HepG2 (cell line): Measurements from ENCODE around the gene MIF4GD. TPM values are rescaled to one million over a fixed set of nuclear protein-coding genes. Genes with fewer than 3 reads are reported as not detected.
A peak's percentile ranks its signal among the peaks of the same experiment; 100 is the strongest.

Experiments
- CHD4 ChIP-seq: fragments of 200-600 bp; sonication (generic); IDR thresholded peaks from 2 replicates; pipeline ENCODE4 v1.7.0; 2017; ENCODE audit warnings: mild to moderate bottlenecking, low read length, borderline replicate concordance
- DNMT3B ChIP-seq: conservative IDR thresholded peaks from 2 replicates; pipeline ENCODE4 v1.6.1; 2016; ENCODE audit warnings: missing biosample characterization, control low read depth
- HOXA5 ChIP-seq: sonication (generic); formaldehyde crosslinking; IDR thresholded peaks from 2 replicates; pipeline ENCODE4 v1.4.0; 2020; ENCODE audit warnings: missing genetic modification reagents
- IKZF5 ChIP-seq: IDR thresholded peaks from 2 replicates; pipeline ENCODE4 v1.6.1; 2018; ENCODE audit warnings: missing genetic modification reagents, mild to moderate bottlenecking, missing compliant biosample characterization
- IRF2 ChIP-seq: IDR thresholded peaks from 2 replicates; pipeline ENCODE4 v1.6.1; 2018; ENCODE audit warnings: missing genetic modification reagents, missing compliant biosample characterization
- MAFK ChIP-seq, 2 experiments: IDR thresholded peaks in 1 of 2; conservative IDR thresholded peaks in 1 of 2; 2 replicates each; pipeline ENCODE4 v1.6.1; 2011; ENCODE audit warnings: improper control_type of control experiment in 2 of 2, low read length in 2 of 2
- NFE2L1 ChIP-seq: sonication (generic); formaldehyde crosslinking; IDR thresholded peaks from 2 replicates; pipeline ENCODE4 v1.4.0; 2020; ENCODE audit warnings: missing genetic modification reagents, mild to moderate bottlenecking, borderline replicate concordance
- PHF20 ChIP-seq: sonication (generic); formaldehyde crosslinking; IDR thresholded peaks from 2 replicates; pipeline ENCODE4 v1.5.0; 2020; ENCODE audit warnings: mild to moderate bottlenecking, missing genetic modification reagents
- REPIN1 ChIP-seq: sonication (generic); formaldehyde crosslinking; IDR thresholded peaks from 2 replicates; pipeline ENCODE4 v1.8.0; 2022; ENCODE audit warnings: missing genetic modification reagents, low read depth, mild to moderate bottlenecking, borderline replicate concordance
- SOX5 ChIP-seq: IDR thresholded peaks from 2 replicates; pipeline ENCODE4 v1.6.1; 2016; ENCODE audit warnings: borderline replicate concordance
- SRSF4 ChIP-seq: fragments of 200-400 bp; formaldehyde crosslinking; IDR thresholded peaks from one replicate; pipeline ENCODE4 v1.6.1; 2018; ENCODE audit warnings: mild to moderate bottlenecking, low read depth, low read length, moderate library complexity; ENCODE audit not compliant: poor library complexity, severe bottlenecking
- SRY ChIP-seq: sonication (generic); formaldehyde crosslinking; IDR thresholded peaks from 2 replicates; pipeline ENCODE4 v1.8.0; 2022; ENCODE audit warnings: mild to moderate bottlenecking, missing genetic modification reagents
- STAG1 ChIP-seq: sonication (generic); formaldehyde crosslinking; IDR thresholded peaks from 2 replicates; pipeline ENCODE4 v1.4.0; 2020; ENCODE audit warnings: missing genetic modification reagents
- ZKSCAN1 ChIP-seq: fragments of 150-350 bp; IDR thresholded peaks from 2 replicates; pipeline ENCODE4 v1.6.1; 2014; ENCODE audit warnings: low read length
- ZNF34 ChIP-seq: sonication (generic); formaldehyde crosslinking; IDR thresholded peaks from 2 replicates; pipeline ENCODE4 v1.4.0; 2020; ENCODE audit warnings: mild to moderate bottlenecking, missing genetic modification reagents, borderline replicate concordance
- ZNF563 ChIP-seq: sonication (generic); formaldehyde crosslinking; IDR thresholded peaks from 2 replicates; pipeline ENCODE4 v1.8.0; 2022; ENCODE audit warnings: mild to moderate bottlenecking, moderate library complexity, missing genetic modification reagents
- ZNF567 ChIP-seq: sonication (generic); formaldehyde crosslinking; IDR thresholded peaks from 2 replicates; pipeline ENCODE4 v1.8.1; 2023; ENCODE audit warnings: mild to moderate bottlenecking, missing genetic modification reagents, borderline replicate concordance
- ZNF569 ChIP-seq: sonication (generic); formaldehyde crosslinking; IDR thresholded peaks from 2 replicates; pipeline ENCODE4 v1.5.0; 2020; ENCODE audit warnings: mild to moderate bottlenecking, missing genetic modification reagents, moderate library complexity, borderline replicate concordance
- ZNF790 ChIP-seq: sonication (generic); formaldehyde crosslinking; IDR thresholded peaks from 2 replicates; pipeline ENCODE4 v1.8.0; 2022; ENCODE audit warnings: missing genetic modification reagents, mild to moderate bottlenecking, borderline replicate concordance
- polyA plus RNA-seq, 8 experiments: library from polyadenylated mRNA; depleted of rRNA in 3 of 8; stranded (reverse) in 7 of 8; unstranded in 1 of 8; fragments of >200 nt; fragmentation: Illumina TruSeq in 4 of 8; extraction: Trizol in 4 of 8; gene quantifications; 2 replicates each; pipeline versions ENCODE4 v1.2.1 to v1.2.3, GENCODE V29; 2011 to 2016; ENCODE audit warnings: low read depth in 4 of 8, missing spikeins in 1 of 8, mixed read lengths in 1 of 8; ENCODE audit not compliant: insufficient read depth in 1 of 8
- total RNA-seq, 5 experiments: library from RNA; depleted of rRNA; stranded (reverse); fragments of >200 nt; fragmentation: Illumina TruSeq; extraction: Trizol; gene quantifications; 2 replicates each; pipeline ENCODE4 v1.2.3, GENCODE V29; 2016; ENCODE audit warnings: low read depth in 1 of 5
- TF ChIP-seq, protein P1 (sequence below): sonication (generic); formaldehyde crosslinking; IDR thresholded peaks from 2 replicates; pipeline ENCODE4 v1.5.0; 2020; ENCODE audit warnings: missing genetic modification reagents, mild to moderate bottlenecking, borderline replicate concordance
- TF ChIP-seq, protein P2 (sequence below): sonication (generic); formaldehyde crosslinking; IDR thresholded peaks from 2 replicates; pipeline ENCODE4 v1.4.0; 2020; ENCODE audit warnings: missing genetic modification reagents, borderline replicate concordance
- TF ChIP-seq, protein P3 (sequence below): sonication (generic); formaldehyde crosslinking; IDR thresholded peaks from 2 replicates; pipeline ENCODE4 v1.4.0; 2020; ENCODE audit warnings: missing genetic modification reagents
- TF ChIP-seq, protein P4 (sequence below): sonication (generic); formaldehyde crosslinking; IDR thresholded peaks from 2 replicates; pipeline ENCODE4 v1.8.0; 2022; ENCODE audit warnings: missing genetic modification reagents, mild to moderate bottlenecking, moderate library complexity, borderline replicate concordance

Gene MIF4GD
- total and polyA plus RNA-seq, 2 of the 13 experiments (the other 11 are each of a cell fraction or from before 2014, with no cell fraction given) = 14.0 to 28.0 TPM

- TF ChIP-seq HOXA5 (CRISPR knock-in tag) (no peak), REPIN1 (CRISPR knock-in tag) (peak; percentile 68), ZNF567 (CRISPR knock-in tag) (peak; percentile 66; the same call in 1 of the 2 replicates), ZKSCAN1 (no peak), ZNF563 (CRISPR knock-in tag) (peak; percentile 87; the same call in 1 of the 2 replicates), CHD4 (no peak), ZNF790 (CRISPR knock-in tag) (peak; percentile 89; the same call in 1 of the 2 replicates), MAFK (conservative IDR thresholded peaks at IDR 0.05 in 1 of 2, IDR thresholded peaks at IDR 0.05 in 1 of 2; ENCODE audit: low read length in 2 of 2) (no peak), ZNF34 (CRISPR knock-in tag) (no peak), ZNF569 (CRISPR knock-in tag) (0 out of 2 replicates have a peak, but pooled peaks have one; percentile 76), SRSF4 (no peak), SRY (CRISPR knock-in tag) (peak; percentile 50; the same call in 1 of the 2 replicates), PHF20 (CRISPR knock-in tag) (peak; percentile 82), DNMT3B (no peak), NFE2L1 (no peak), IRF2 (CRISPR knock-in tag) (no peak), IKZF5 (peak; percentile 37; the same call in 1 of the 2 replicates), STAG1 (peak; percentile 39; the same call in 1 of the 2 replicates), SOX5 (CRISPR knock-in tag) (no peak)
- TF ChIP-seq, protein P1, sequence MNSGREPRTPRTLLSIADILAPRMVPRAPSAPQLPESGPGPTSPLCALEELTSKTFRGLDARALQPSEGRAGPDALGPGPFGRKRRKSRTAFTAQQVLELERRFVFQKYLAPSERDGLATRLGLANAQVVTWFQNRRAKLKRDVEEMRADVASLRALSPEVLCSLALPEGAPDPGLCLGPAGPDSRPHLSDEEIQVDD (CRISPR knock-in tag) = no peak; the same call in 1 of the 2 replicates
- TF ChIP-seq, protein P2, sequence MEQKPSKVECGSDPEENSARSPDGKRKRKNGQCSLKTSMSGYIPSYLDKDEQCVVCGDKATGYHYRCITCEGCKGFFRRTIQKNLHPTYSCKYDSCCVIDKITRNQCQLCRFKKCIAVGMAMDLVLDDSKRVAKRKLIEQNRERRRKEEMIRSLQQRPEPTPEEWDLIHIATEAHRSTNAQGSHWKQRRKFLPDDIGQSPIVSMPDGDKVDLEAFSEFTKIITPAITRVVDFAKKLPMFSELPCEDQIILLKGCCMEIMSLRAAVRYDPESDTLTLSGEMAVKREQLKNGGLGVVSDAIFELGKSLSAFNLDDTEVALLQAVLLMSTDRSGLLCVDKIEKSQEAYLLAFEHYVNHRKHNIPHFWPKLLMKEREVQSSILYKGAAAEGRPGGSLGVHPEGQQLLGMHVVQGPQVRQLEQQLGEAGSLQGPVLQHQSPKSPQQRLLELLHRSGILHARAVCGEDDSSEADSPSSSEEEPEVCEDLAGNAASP (CRISPR knock-in tag) = no peak
- TF ChIP-seq, protein P3, sequence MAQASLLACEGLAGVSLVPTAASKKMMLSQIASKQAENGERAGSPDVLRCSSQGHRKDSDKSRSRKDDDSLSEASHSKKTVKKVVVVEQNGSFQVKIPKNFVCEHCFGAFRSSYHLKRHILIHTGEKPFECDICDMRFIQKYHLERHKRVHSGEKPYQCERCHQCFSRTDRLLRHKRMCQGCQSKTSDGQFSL (CRISPR knock-in tag) = no peak
- TF ChIP-seq, protein P4, sequence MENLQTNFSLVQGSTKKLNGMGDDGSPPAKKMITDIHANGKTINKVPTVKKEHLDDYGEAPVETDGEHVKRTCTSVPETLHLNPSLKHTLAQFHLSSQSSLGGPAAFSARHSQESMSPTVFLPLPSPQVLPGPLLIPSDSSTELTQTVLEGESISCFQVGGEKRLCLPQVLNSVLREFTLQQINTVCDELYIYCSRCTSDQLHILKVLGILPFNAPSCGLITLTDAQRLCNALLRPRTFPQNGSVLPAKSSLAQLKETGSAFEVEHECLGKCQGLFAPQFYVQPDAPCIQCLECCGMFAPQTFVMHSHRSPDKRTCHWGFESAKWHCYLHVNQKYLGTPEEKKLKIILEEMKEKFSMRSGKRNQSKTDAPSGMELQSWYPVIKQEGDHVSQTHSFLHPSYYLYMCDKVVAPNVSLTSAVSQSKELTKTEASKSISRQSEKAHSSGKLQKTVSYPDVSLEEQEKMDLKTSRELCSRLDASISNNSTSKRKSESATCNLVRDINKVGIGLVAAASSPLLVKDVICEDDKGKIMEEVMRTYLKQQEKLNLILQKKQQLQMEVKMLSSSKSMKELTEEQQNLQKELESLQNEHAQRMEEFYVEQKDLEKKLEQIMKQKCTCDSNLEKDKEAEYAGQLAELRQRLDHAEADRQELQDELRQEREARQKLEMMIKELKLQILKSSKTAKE (CRISPR knock-in tag) = peak; percentile 38; the same call in 1 of the 2 replicates
Measured at GRCh38 chr17:75271233-75271954, 363 bp upstream of the MIF4GD start (continued).
